Esophagus squamous epithelium (tissue), 5 donors: Measurements from ENCODE around the gene MGST3. TPM values are rescaled to one million over a fixed set of nuclear protein-coding genes. Genes with fewer than 3 reads are reported as not detected.

Experiments
- DNase-seq: peaks from one replicate; lab custom pipeline; 2025; lab: John Stamatoyannopoulos, UW
- H3K27ac ChIP-seq, 4 donors: fragments of 200-600 bp; sonication (generic); one replicate each; pipeline ENCODE4 v1.5.1; 2016 to 2019; ENCODE audit warnings: mild to moderate bottlenecking in 1 of 4
- H3K27me3 ChIP-seq, 4 donors: fragments of 200-600 bp; sonication (generic); 1 replicate in 3 of 4; 2 replicates in 1 of 4; pipeline versions ENCODE4 v1.5.1 to v1.6.0; 2017 to 2021; ENCODE audit warnings: antibody characterized with exemption in 1 of 4
- H3K36me3 ChIP-seq, 3 donors: fragments of 200-600 bp; sonication (generic); one replicate each; pipeline ENCODE4 v1.5.1; 2016 to 2019
- H3K4me1 ChIP-seq, 3 donors: fragments of 200-600 bp; sonication (generic); one replicate each; pipeline ENCODE4 v1.5.1; 2017 to 2019
- H3K4me3 ChIP-seq, 4 donors: fragments of 200-600 bp; sonication (generic); 1 replicate in 3 of 4; 2 replicates in 1 of 4; pipeline ENCODE4 v1.5.1; 2016 to 2019; ENCODE audit warnings: mild to moderate bottlenecking in 2 of 4, moderate library complexity in 1 of 4
- H3K9me3 ChIP-seq, 3 donors: fragments of 200-600 bp; sonication (generic); one replicate each; pipeline ENCODE4 v1.5.1; 2016 to 2019
- CTCF ChIP-seq, 6 experiments: fragments of 450-650 bp in 4 of 6; fragments of 200-600 bp in 2 of 6; sonication (generic) in 2 of 6; IDR thresholded peaks; one replicate each; pipeline ENCODE4 v1.5.1; 2016 to 2019; ENCODE audit warnings: antibody characterized with exemption in 6 of 6, mild to moderate bottlenecking in 4 of 6, moderate library complexity in 4 of 6
- POLR2A ChIP-seq, 4 donors: fragments of 450-650 bp; IDR thresholded peaks; one replicate each; pipeline ENCODE4 v1.6.1; 2017; ENCODE audit warnings: antibody characterized with exemption in 4 of 4, mild to moderate bottlenecking in 4 of 4, moderate library complexity in 3 of 4
- WGBS, 2 donors: methylation state at CpG; one replicate each; pipeline ENCODE4 v1.1.5; 2018; 5-methylcytosine and 5-hydroxymethylcytosine counted together
- intact Hi-C: fragments of 100-400 bp; cut with DNase I; formaldehyde crosslinking; loops from one replicate; pipeline ENCODE4 v1.15.0; 2022
- total RNA-seq, 4 donors: library from RNA; depleted of rRNA; stranded (reverse); fragments of >200 nt; gene quantifications; one replicate each; pipeline ENCODE4 v1.1.0, GENCODE V29; 2016
- donor health status: DM: yes; HTN: yes; CAD: no.

MGST3 gene
- total RNA-seq, 4 donors from 2014 or later = 64.7 to 103 (median 82.9) TPM

- Histone ChIP-seq H3K36me3 (peaks cover 0 to 32% (median 0%) of the 10 kb centered on the region in 3 donors), H3K27ac (no peak overlapping the region), H3K4me3 (no peak overlapping the region), H3K4me1 (peaks cover 0 to 72% (median 13%) of the 10 kb centered on the region in 3 donors), H3K9me3 (no peaks in the 10 kb centered on the region), H3K27me3 (no peaks in the 10 kb centered on the region)
- 100% methylated on average over 1 of the region's 1 CpG for WGBS, 2 donors
- intact Hi-C loops = no loop called here
- no peak for TF ChIP-seq CTCF (IDR thresholded peaks at IDR 0.05)
- no peak for TF ChIP-seq POLR2A (IDR thresholded peaks at IDR 0.05)
- DNase-seq = no peak
Observed at GRCh38 chr1:165639821-165640623, 9.0 kb downstream of the MGST3 start.

DNA sequence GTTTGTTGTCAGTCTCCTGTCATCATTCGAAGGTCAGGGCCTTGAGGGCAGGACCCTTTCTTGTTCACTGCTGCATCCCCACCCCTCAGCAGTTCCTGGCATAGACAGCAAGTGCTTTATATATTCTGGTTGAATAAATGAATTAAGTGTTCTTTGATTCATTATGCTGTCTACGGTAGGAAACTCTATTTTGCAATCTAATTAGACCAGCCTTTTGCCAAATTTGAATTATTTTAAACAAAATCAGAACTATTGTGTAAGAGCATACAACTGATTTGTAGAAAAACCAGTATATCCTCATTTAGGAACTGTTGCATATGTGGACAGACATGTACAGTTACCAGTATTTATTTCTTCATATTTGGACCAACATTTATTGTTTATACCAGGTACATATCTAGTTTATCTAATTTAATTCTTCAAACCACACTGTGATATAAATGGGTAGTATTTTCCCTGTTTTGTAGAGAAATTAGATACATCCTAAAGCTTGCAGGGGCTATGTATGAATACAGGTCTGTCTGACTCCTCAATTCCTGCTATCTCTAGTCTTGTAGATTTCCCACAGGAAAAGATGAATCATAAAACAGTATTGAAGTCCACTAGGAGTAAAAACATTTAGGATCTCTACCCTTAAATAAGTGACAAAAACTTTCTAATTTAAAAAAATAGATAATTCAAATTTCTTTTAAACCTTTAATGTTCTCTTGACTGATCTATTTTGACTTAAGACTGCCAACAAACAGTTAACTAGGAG lies 10.4 kb downstream of the MGST3 start:
- no peaks in the 10 kb centered on the region for H3K27me3 ChIP-seq
- peaks cover 0 to 73% (median 18%) of the 10 kb centered on the region in 3 donors for H3K4me1 ChIP-seq
- H3K4me3 ChIP-seq = no peak overlapping the region
- H3K27ac ChIP-seq = no peak overlapping the region
- intact Hi-C loops = no loop called here
- H3K36me3 ChIP-seq = peaks cover 0 to 30% (median 0%) of the 10 kb centered on the region in 3 donors
- TF ChIP-seq POLR2A (IDR thresholded peaks at IDR 0.05) (no peak), CTCF (IDR thresholded peaks at IDR 0.05) (no peak)
- no peaks in the 10 kb centered on the region for H3K9me3 ChIP-seq
- 28 to 53% methylated on average over 2 of the region's 2 CpGs for WGBS, 2 donors
- no peak for DNase-seq

DNA sequence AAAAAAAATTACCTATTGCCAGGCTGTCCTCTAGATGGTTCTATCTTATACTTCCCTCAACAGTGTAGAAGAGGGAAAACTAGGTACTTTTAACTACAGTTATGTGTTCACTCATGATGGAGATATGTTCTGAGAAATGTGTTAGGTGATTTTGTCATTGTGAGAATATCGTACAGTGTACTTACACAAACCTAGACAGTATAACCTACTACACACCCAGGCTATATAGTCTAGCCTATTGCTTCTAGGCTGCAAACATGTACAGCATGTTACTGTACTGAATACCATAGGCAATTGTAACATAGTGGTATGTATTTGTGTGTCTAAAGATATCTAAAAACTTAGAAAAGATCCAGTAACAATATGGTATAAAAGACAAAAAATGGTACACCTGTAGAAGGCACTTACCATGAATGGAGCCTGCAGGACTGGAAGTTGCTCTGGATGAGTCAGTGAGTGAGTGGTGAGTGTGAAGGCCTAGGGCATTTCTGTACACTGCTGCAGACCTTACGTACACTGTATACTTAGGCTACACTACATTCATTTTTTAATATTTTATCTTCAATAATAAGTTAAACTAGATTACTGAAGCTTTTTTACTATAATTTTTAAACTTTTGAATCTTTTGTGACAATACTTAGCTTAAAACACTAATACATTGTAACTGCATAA lies 13.2 kb downstream of the MGST3 start:
- peaks cover 0 to 77% (median 13%) of the 10 kb centered on the region in 3 donors for H3K4me1 ChIP-seq
- 62 to 67% methylated on average over 2 of the region's 2 CpGs for WGBS, 2 donors
- TF ChIP-seq POLR2A (IDR thresholded peaks at IDR 0.05) = no peak
- no peak for TF ChIP-seq CTCF (IDR thresholded peaks at IDR 0.05)
- no peaks in the 10 kb centered on the region for H3K27me3 ChIP-seq
- peaks cover 0 to 22% (median 0%) of the 10 kb centered on the region in 3 donors for H3K36me3 ChIP-seq
- intact Hi-C loops = no loop called here
- H3K9me3 ChIP-seq = no peaks in the 10 kb centered on the region
- no peak overlapping the region for H3K4me3 ChIP-seq
- no peak overlapping the region for H3K27ac ChIP-seq
- no peak for DNase-seq

DNA sequence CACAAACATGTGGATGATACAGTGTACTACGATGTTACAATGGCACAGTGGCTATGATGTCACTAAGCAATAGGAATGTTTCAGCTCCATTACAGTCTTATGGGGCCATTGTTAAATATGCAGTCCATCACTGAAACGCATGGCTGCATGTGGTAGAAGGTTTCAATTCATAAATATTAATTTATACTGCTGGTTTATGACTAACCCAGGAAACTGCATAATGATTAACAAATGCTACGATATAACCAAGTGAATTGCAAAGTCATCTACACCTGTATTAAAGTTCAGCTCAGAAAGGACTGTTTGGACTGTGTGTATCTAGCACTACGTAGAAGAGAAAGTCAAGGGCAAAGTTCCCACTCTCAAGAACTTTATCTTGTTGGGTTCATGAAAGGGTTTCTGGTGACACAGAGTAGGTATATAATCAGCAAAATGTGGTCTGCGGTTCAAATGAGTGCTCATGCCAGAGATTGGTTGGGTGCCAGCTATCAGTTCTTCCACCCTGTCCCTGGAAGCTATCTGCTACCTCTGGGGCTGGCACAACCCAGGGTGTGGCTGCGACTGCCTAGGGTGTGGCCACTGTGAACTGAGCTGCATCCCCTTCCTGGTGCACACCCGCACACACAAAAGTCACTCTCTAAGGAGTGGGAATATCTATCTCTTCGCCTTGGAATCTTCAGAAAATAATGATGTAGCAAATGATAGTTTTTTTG lies 14.8 kb downstream of the MGST3 start:
- H3K9me3 ChIP-seq = no peaks in the 10 kb centered on the region
- no peaks in the 10 kb centered on the region for H3K27me3 ChIP-seq
- peaks cover 0 to 22% (median under 1%) of the 10 kb centered on the region in 3 donors for H3K36me3 ChIP-seq
- intact Hi-C loops = no loop called here
- no peak overlapping the region for H3K4me3 ChIP-seq
- no peak for DNase-seq
- H3K27ac ChIP-seq = peak overlapping the region in 1 of 4 donors; percentile 5
- no peak for TF ChIP-seq CTCF (IDR thresholded peaks at IDR 0.05)
- TF ChIP-seq POLR2A (IDR thresholded peaks at IDR 0.05) = no peak
- 49 to 61% methylated on average over 8 of the region's 8 CpGs for WGBS, 2 donors
- H3K4me1 ChIP-seq = peaks cover 0 to 64% (median 13%) of the 10 kb centered on the region in 3 donors
